Stimulated activated CD8-positive, alpha-beta memory T cell treated with anti-CD3 and anti-CD28 coated beads, Interleukin-7, amount 100 ng/mL, for 24 hours (primary cell): ENCODE data around the gene RIC8B.
"Not testable (repeated sequence)": the region's sequence is repeated elsewhere in the genome, so short reads cannot be mapped to it uniquely, and the experiment has no call there.

Experiments
- DNase-seq: peaks from one replicate; pipeline ENCODE4 v3.0.0-alpha.2; 2020; ENCODE audit warnings: low read depth

RIC8B gene

DNA sequence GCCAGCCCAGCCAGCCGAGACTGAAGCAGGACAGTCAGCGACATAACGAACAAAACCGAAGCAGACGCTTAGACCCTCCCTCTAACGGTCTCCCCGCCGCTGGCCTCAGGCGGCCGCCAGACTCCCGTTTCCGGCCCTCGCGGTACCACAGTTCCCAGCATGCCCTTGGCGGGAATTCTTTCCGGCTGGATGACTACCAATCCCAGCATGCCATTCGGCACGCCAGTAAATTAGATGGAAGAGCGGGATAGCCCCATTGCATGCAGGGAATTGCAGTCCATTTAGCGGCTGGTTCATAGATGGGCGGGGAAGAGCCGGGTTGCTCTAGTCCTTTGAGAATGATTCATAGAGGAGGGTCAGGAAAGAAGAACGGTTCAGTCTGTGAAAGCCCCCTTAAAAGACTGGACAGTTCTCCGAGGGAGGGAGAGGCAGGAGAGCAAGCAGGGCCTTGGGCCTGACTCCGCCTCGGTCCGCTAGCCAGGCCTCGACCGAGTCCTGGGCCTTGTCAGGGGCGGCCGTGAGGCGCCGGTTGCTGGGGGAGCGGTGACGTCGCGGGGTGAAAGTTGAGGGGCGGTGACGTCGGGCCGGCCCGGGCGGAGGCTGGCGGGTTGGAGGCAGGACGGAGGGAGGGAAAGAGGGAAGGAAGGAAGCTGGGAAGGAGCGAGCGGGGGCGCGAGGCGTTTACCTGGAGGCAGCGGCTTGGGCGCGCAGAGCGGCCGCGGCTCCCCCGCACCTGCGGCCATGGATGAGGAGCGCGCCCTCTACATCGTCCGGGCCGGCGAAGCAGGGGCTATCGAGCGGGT lies at the start of gene RIC8B:
TSS of gene RIC8B (plus strand) at position 678 of the 803 bp plus-strand sequence. CDS start at position 742, 64 bp downstream.
- peak; percentile 63 for DNase-seq

DNA sequence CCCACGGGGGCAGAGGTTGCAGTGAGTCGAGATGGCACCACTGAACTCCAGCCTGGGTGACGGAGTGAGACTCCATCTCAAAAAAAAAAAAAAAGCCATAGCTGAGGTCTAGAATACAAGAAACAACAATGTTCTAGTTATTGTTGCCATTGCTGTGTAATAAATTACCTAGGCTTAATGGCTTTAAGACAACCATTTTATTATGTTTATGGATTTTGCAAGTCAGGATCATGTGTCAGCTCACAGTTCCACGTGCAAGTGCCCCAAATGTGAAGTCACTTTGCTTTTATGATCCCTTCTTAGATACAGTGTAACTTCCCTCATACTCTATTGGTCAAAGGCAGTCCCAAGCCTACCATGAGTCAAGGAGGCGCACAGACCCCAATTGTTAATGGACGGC lies 49.5 kb upstream of the RIC8B start:
- DNase-seq: no peak

DNA sequence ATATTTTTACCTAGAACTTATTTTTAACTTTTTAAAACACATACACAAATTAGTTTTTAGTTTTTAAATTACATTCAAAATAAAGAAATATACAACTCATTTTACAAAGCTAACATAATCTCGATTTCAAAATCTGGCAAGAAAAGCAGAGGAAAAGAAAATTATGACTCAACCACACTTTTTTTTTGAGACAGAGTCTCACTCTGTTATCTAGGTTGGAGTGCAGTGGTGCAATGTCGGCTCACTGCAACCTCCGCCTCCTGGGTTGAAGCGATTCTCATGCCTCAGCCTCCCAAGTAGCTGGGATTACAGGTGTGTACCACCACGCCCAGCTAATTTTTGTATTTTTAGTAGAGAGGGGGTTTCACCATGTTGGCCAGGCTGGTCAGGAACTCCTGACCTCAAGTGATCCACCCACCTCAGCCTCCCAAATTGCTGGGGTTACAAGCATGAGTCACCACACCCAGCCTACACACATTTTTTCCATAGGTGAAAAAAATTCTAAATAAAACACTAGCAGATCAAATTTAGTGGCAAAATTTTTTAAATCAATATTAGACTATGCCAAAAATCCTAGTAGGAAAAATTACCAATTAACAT lies 47.8 kb upstream of the RIC8B start:
- not testable (repeated sequence) for DNase-seq

- no peak for DNase-seq
These were observed 44.9 kb upstream of the RIC8B start for GRCh38 chr12:106729611-106730010.

DNA sequence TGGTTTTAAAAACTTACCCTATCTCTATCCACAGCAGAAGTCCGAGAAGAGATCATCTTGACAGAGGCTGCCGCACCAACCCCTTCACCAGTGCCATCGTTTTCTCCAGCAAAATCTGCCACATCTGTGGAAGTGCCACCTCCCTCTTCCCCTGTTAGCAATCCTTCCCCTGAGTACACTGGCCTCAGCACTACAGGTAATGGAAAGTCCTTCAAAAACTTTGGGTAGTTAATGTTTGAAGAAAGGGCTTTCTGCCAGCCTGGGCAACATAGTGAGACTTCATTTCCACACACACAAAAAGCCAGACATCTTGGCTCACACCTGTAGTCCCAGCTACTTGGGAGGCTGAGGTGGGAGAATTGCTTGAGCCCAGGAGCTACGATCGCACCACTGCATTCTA lies 41.6 kb upstream of the RIC8B start:
- no peak for DNase-seq

GRCh38 chr12:106733660-106734059 lies 40.8 kb upstream of the RIC8B start:
- no peak for DNase-seq

DNA sequence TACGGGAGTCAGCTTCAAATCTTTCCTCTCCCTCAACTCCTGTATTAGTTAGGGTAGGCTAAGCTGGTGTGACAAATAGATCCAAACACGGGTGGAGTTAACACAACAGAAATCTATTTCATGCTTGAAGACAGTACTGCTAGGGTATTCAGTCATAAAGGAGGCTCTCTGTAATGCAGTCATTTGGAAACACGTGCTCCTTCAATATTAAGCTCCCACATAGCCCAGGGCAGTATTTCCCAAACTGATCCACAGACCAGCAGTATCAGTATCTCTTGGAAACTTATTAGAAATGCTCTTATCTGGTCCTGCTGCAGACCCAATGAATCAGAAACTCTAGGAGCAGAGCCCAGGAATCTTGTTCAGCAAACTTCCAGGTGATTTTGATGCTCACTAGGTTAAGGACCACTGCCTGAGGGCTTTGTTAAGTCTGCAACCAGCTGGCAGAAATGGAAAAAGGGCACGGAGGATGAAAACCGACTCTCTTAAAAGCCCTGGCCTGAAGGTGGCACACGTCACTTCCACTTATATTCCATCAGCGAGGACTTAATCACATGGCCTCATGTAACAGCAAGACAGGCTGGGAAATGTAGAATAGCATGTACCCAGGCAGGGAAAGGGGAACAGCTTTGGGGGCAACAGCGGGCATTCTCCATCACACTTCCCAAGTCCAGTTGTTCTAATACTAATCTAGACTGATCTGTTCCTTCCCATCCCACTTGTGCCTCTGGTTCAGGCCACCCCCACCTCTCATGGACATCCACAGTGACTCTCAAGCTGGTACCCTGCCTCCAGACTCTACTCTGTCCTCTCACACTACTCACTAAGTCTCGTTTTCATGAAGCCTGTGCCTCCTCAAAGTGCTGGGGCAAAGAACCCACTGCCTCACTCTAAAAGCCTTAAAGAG lies 38.2 kb upstream of the RIC8B start:
- DNase-seq: no peak

DNA sequence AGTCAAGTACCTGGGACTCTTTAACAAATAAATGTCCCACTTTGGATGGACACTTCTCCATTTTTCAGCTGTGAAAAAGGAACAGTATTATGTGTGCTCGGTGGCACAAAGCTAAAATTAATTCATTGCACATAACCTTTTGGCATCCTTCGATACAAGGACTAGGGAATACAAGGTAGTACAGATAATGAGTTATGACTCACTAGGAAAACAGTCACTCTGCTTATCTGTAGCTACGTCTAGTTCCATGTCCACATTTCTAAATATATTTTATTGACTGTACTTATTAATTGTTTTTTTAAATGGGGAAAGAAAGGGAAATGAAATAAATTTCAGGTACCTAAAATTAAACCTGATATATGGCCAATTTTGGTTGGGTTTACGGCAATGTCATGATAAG lies 35.2 kb upstream of the RIC8B start:
- DNase-seq: no peak

DNA sequence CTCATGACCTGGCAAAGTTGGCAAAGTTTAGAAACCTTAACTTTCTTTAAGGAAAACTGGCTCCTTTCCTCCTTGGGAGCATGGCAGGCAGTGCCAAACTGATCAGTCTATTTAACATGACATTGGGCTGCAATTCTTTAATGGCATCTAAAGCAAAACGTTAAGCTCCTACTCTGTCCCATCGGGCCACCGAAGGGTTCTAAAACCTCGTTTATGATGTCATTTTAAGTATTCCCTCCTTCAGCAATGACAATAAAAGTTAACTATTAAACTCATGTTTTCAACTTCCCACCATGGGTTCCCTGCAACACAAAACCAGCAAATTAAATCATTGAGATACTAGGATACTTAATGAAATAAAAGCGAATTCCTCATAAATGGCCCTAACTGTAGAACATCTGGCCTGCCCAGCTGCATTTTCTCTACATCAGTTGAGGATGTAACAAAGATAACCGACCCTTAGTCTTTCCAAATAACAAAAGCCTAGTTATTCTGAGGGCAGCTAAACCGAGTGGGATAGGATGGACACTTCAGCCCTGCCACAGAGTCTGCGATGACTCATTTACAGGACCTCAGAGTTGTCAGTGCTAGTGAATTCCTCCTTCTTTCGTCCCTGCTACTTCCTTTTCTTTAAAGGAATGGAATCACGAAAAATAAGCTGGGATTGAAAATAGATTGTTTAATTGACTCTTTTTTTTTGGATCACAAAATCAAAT lies 34.5 kb upstream of the RIC8B start:
- DNase-seq: no peak

- DNase-seq: no peak
These were observed 33.7 kb upstream of the RIC8B start for GRCh38 chr12:106740818-106741217.

DNA sequence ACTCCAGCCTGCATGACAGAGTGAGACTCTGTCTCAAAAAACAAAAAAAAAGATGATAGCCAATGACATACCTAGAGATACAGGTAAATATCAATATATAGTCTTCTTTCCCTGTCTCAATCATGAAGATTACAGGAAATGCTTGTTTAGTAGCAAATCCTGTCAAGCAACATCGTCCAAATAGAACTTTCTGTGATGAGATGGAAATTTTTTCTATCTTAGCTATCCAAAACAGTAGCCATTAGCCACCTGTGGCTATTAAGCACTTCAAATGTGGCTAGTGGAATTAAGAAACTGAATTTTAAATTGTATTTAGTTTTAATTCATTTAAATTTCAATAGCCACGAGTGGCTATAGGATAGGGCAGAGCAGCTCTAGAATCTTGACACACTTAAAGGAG lies 33.2 kb upstream of the RIC8B start:
- DNase-seq: no peak

DNA sequence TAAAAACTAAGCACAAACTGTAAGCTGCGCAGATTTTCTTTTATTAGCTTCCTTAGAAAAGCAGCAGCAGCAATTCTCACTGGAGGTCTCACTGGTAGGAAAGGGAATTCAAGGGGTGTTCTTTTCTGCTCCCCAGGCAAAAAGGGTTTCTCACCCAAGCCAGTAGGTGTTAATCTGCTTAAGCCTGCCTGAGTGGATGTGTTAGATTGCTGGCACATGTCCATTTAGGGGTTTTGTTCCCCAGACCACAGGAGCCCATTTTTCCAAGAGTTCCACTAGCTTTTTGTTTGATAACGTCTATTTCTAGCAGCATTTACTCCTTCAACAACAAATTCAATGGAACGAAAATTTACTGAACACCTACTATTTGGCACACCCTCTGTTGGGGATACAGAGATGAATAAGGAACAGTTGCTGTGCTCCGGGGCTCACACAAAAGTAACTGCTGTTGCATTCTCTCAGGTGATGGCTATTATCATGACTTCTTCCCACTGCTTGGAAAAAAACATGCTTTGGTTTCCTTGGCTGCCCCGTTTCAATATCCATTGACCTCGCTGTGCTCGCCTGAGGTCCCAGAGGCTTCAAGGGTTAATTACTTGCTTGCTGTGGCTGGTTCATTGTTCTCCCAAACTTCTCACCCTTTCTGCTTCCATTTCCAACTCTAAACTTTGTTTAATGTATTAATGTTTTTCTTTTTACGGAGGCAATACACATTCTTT lies 31.1 kb upstream of the RIC8B start:
- no peak for DNase-seq

DNA sequence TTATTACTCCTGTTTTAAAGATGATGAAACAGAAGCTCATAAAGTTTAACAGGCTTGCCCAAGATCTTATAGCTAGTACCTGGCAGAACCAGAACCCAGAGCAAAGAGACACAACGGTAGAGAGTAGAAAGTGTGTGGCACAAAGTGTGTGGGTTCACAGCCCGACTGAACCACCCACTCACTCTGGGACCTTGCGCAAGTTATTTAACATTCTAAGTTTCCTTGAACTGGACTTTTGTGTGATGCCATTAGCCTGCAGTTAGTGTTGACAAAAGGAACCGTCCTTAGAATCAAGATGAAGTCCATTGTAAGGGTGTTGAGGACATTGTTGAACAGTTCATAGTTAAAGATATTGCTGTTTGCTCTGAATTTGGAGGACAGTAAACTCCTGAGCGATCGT lies 29.9 kb upstream of the RIC8B start:
- DNase-seq: no peak

DNA sequence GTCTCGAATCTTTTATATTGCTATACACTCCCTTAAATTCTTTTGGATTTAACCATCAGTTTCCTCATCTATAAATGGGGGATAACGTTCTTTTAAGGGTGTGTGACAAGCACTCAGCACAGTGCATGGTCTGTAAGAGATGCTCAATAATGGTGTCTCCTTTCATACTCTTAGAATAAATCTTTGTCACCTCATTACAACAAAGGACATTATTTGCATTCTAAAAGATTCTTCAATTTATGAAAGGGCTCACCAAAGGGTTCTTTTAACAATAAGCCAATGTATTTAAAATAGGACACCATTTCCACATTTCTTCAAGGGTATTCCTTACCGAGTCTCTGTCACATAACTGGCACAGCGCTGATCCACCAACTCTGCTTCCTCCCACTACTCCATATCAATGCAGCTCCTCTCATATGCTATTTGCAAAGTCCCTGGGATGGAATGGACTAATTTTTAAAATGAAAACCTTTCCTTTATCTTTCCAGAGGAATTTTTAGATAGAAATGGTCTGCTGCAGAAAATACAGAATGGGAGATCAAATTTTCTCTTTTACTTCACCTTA lies 29.2 kb upstream of the RIC8B start:
- DNase-seq: no peak

DNA sequence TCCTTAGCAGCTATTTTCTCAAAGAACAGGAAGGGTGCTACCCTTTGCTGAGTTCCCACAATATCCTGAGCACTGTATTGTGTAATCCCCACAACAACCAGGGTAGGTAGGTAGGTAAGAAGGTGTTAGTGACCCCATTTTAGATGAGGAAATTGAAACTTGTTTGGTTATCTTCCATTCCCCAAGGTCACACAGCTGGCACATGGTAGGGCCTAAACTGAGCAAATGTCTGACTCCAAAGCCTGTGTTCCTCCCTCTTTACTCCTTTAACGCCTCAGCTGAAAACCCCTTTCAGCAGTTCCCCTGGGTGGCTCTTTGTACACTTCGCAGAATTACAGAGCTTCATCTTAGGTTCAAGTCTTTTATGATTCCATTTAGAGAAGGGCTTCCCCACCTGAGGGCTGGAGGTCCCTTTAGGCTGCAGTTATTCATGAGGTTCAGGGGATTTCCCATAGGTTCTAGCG lies 26.5 kb upstream of the RIC8B start:
- DNase-seq: no peak

- no peak for DNase-seq
These were observed 24.0 kb upstream of the RIC8B start for GRCh38 chr12:106750524-106750923.

DNA sequence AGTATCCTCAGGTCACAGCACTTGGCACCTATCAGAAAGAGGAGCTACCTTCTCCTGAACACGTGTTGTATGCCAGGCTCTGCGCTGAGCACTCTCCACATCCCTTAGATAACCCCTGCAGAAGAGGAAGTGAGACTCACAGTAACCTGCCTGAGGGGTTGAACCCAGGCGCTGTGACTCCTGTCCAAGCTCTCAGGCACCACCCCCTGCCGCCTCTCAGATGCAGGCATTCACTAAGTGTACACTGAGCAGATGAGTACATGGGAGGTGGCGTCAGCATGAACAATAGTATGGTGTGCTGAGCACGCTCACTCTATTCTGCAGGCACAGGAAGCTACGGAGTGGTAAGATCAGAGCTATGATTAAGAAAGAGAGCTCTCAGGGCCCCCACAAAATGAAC lies 21.0 kb upstream of the RIC8B start:
- peak; percentile 34 for DNase-seq

GRCh38 chr12:106754331-106754730 lies 20.2 kb upstream of the RIC8B start:
- no peak for DNase-seq

DNA sequence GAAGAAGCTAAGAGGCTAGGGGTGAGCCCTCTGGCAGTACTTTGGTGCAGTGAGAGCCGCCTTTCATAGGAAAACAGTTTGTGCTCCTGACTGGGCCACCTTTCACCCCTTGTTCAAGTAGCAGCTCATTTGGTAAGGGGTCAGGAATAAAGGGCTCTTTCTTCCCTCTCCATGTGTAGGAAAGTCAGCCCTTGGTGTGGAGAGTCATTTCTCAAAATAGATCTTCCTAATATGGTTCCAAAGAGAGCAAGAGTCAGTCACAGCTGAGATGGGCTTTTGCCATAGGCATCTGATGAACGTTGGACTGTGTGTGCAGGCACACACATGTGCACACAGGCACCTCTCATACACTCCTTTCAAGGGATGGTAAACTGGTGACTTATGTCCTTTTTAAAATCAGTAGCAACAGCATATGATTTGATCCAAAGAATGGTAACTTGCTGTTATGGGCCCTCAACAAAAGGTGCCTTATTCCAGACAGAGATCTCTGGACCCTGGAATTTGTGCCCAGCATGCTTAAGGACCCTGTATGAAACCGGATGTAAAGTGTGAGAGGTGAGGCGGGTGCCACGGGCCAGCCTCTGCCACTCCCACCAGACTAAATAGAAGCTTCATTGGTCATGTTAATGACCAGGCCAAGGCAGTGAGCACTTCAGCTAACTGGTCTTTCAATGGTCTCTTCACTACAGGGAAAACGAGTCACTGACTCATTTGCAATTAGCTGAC lies 16.7 kb upstream of the RIC8B start:
- DNase-seq: no peak
